Hepatocyte (in vitro differentiated cells): ENCODE results near the gene TIMM44. TPM values are rescaled to one million over a fixed set of nuclear protein-coding genes. Genes with fewer than 3 reads are reported as not detected.

Source experiments
- DNase-seq: peaks from one replicate; pipeline ENCODE4 v3.0.0-alpha.2; 2016; ENCODE audit warnings: low spot score
- H2AFZ ChIP-seq: fragments of 200-600 bp; sonication (generic); 2 replicates; pipeline ENCODE4 v1.6.0; 2016; ENCODE audit warnings: antibody characterized with exemption, mild to moderate bottlenecking
- H3K27ac ChIP-seq: fragments of 200-600 bp; sonication (generic); 2 replicates; pipeline ENCODE4 v1.5.1; 2016; ENCODE audit warnings: mild to moderate bottlenecking
- H3K27me3 ChIP-seq: fragments of 200-600 bp; sonication (generic); 2 replicates; pipeline ENCODE4 v1.6.1; 2016
- H3K36me3 ChIP-seq: fragments of 200-600 bp; sonication (generic); replicated peaks from 2 replicates; pipeline ENCODE4 v1.5.1; 2016; ENCODE audit warnings: low read depth; ENCODE audit not compliant: insufficient read depth
- H3K4me1 ChIP-seq: fragments of 200-600 bp; sonication (generic); 2 replicates; pipeline ENCODE4 v1.5.1; 2016; ENCODE audit warnings: mild to moderate bottlenecking, moderate library complexity; ENCODE audit not compliant: insufficient read depth
- H3K4me2 ChIP-seq: fragments of 200-600 bp; sonication (generic); 2 replicates; pipeline ENCODE4 v1.6.0; 2016
- H3K4me3 ChIP-seq: fragments of 200-600 bp; sonication (generic); 2 replicates; pipeline ENCODE4 v1.5.1; 2016; ENCODE audit warnings: mild to moderate bottlenecking
- H3K79me2 ChIP-seq: fragments of 200-600 bp; sonication (generic); 2 replicates; pipeline ENCODE4 v1.6.0; 2017; ENCODE audit warnings: mild to moderate bottlenecking
- H3K9me2 ChIP-seq: fragments of 200-600 bp; sonication (generic); replicated peaks from 2 replicates; pipeline ENCODE4 v1.6.0; 2017; ENCODE audit warnings: mild to moderate bottlenecking; ENCODE audit not compliant: insufficient read depth
- H3K9me3 ChIP-seq: fragments of 200-600 bp; sonication (generic); 2 replicates; pipeline ENCODE4 v1.5.1; 2016; ENCODE audit warnings: low read depth, mild to moderate bottlenecking
- H4K20me1 ChIP-seq: fragments of 200-600 bp; sonication (generic); 2 replicates; pipeline ENCODE4 v1.6.0; 2016; ENCODE audit warnings: mild to moderate bottlenecking; ENCODE audit not compliant: insufficient read depth, poor library complexity, severe bottlenecking
- EZH2 ChIP-seq: fragments of 200-600 bp; sonication (generic); IDR thresholded peaks from 2 replicates; pipeline ENCODE4 v1.6.1; 2016; ENCODE audit warnings: antibody characterized with exemption, mild to moderate bottlenecking, borderline replicate concordance
- EZH2phosphoT487 ChIP-seq: fragments of 200-600 bp; sonication (generic); IDR thresholded peaks from one replicate; pipeline ENCODE4 v1.6.1; 2018; ENCODE audit warnings: antibody characterized with exemption, mild to moderate bottlenecking, low read depth, moderate library complexity; ENCODE audit not compliant: unreplicated experiment, severe bottlenecking
- WGBS: methylation state at CpG from one replicate; pipeline ENCODE4 v1.1.6; 2016; ENCODE audit warnings: low lambda C conversion rate; ENCODE audit errors: missing lambda C conversion rate; 5-methylcytosine and 5-hydroxymethylcytosine counted together
- polyA plus RNA-seq: library from polyadenylated mRNA; unstranded; fragments of >200 nt; fragmentation: Nextera tagmentation; extraction: Ambion mirVana; gene quantifications from 2 replicates; pipeline ENCODE4 v1.2.1, GENCODE V29; 2016
- total RNA-seq: library from RNA; depleted of rRNA; stranded (reverse); fragments of >200 nt; gene quantifications from 2 replicates; pipeline ENCODE4 v1.2.3, GENCODE V29; 2014
- TF ChIP-seq, protein P1 (sequence below): fragments of 200-600 bp; sonication (generic); IDR thresholded peaks from 2 replicates; pipeline ENCODE4 v1.5.1; 2016; ENCODE audit warnings: antibody characterized with exemption, mild to moderate bottlenecking; ENCODE audit not compliant: poor library complexity

The TIMM44 gene
- total and polyA plus RNA-seq, 2 experiments from 2014 or later, result 40.7 to 52.0 TPM

GRCh38 chr19:7910321-7911161, 32.9 kb downstream of the TIMM44 start:
- H3K79me2 ChIP-seq, result peaks cover 27% of the 10 kb centered on the region
- H3K4me3 ChIP-seq, result no peak overlapping the region
- H3K4me1 ChIP-seq, result peaks cover under 1% of the 10 kb centered on the region
- no peak for DNase-seq
- peaks cover 13% of the 10 kb centered on the region for H3K27me3 ChIP-seq
- no peak overlapping the region for H2AFZ ChIP-seq
- TF ChIP-seq EZH2 (no peak), EZH2phosphoT487 (no peak)
- TF ChIP-seq, protein P1, sequence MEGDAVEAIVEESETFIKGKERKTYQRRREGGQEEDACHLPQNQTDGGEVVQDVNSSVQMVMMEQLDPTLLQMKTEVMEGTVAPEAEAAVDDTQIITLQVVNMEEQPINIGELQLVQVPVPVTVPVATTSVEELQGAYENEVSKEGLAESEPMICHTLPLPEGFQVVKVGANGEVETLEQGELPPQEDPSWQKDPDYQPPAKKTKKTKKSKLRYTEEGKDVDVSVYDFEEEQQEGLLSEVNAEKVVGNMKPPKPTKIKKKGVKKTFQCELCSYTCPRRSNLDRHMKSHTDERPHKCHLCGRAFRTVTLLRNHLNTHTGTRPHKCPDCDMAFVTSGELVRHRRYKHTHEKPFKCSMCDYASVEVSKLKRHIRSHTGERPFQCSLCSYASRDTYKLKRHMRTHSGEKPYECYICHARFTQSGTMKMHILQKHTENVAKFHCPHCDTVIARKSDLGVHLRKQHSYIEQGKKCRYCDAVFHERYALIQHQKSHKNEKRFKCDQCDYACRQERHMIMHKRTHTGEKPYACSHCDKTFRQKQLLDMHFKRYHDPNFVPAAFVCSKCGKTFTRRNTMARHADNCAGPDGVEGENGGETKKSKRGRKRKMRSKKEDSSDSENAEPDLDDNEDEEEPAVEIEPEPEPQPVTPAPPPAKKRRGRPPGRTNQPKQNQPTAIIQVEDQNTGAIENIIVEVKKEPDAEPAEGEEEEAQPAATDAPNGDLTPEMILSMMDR, result no peak
- H3K4me2 ChIP-seq, result no peak overlapping the region
- H3K9me2 ChIP-seq, result no peaks in the 10 kb centered on the region
- peaks cover 36% of the 10 kb centered on the region for H4K20me1 ChIP-seq
- H3K9me3 ChIP-seq, result no peaks in the 10 kb centered on the region
- H3K36me3 ChIP-seq, result no peaks in the 10 kb centered on the region
- no peak overlapping the region for H3K27ac ChIP-seq
- WGBS, result 97% methylated on average over 43 of the region's 54 CpGs

- no peak for DNase-seq
- H3K9me3 ChIP-seq, result no peaks in the 10 kb centered on the region
- H4K20me1 ChIP-seq, result peaks cover 46% of the 10 kb centered on the region
- H3K27ac ChIP-seq, result no peak overlapping the region
- peaks cover 10% of the 10 kb centered on the region for H3K4me1 ChIP-seq
- peaks cover 37% of the 10 kb centered on the region for H3K79me2 ChIP-seq
- no peaks in the 10 kb centered on the region for H3K9me2 ChIP-seq
- H3K4me2 ChIP-seq, result no peak overlapping the region
- H2AFZ ChIP-seq, result no peak overlapping the region
- TF ChIP-seq EZH2phosphoT487, result no peak
- H3K27me3 ChIP-seq, result peaks cover 3% of the 10 kb centered on the region
- WGBS, result over 99% methylated on average over 10 of the region's 21 CpGs
- H3K4me3 ChIP-seq, result no peak overlapping the region
- no peaks in the 10 kb centered on the region for H3K36me3 ChIP-seq
Measured at GRCh38 chr19:7909471-7910067, 33.9 kb downstream of the TIMM44 start.

DNA sequence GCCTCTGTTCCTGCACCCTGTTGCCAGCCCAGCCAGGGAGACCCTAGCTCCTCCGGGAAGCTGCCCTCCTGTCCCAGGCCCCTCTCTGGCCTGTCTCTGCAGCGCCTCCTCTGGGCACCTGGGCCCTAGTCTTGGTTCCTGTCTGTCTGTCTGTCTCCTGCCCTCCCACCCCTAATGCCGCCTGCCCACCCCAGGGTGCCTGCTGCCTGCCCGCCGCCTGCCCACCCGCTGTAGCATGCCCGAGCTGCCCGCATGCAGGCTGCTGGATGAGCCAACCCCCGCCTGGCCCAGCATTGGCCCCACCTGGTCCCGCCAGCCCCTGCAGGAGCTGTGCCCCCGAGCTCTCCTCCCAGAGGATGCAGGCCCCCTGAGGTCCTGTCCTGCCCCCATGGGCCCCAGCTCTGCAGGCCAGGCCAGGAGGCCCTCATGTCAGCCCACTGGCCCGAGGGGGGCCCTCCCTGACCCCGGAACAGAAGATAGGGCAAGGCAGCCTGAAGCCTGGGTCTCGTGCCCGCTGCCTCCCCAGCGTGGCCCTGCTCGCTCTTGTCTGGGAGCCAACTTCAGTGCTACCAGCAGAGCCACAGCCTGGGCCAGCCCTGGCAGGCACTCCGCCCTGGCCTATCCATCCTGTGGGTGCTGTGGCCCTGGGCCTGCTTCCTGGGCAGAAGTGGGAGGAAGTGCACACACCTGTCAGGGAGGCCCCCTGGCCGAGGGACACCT, 34.6 kb downstream of the TIMM44 start:
- no peaks in the 10 kb centered on the region for H3K27me3 ChIP-seq
- peaks cover 51% of the 10 kb centered on the region for H4K20me1 ChIP-seq
- H3K27ac ChIP-seq, result no peak overlapping the region
- no peak overlapping the region for H2AFZ ChIP-seq
- no peaks in the 10 kb centered on the region for H3K36me3 ChIP-seq
- H3K4me3 ChIP-seq, result no peak overlapping the region
- H3K4me1 ChIP-seq, result peaks cover 12% of the 10 kb centered on the region
- no peak for TF ChIP-seq EZH2phosphoT487
- TF ChIP-seq EZH2, result no peak
- TF ChIP-seq, protein P1, result no peak
- H3K79me2 ChIP-seq, result peaks cover 43% of the 10 kb centered on the region
- DNase-seq, result no peak
- no peak overlapping the region for H3K4me2 ChIP-seq
- H3K9me2 ChIP-seq, result no peaks in the 10 kb centered on the region
- H3K9me3 ChIP-seq, result no peaks in the 10 kb centered on the region
- 89% methylated on average over 9 of the region's 19 CpGs for WGBS
